Liver (tissue), 9 donors: Measurements from ENCODE around the gene LRP1-AS. TPM values are rescaled to one million over a fixed set of nuclear protein-coding genes. Genes with fewer than 3 reads are reported as not detected.

Source experiments
- DNase-seq: peaks from one replicate; pipeline ENCODE4 v3.0.0-alpha.2; 2017; ENCODE audit warnings: low spot score
- H3K27ac ChIP-seq, 2 donors: one replicate each; pipeline ENCODE4 v1.7.0; 2013; ENCODE audit warnings: inconsistent platforms in 2 of 2, low read length in 2 of 2, control low read depth in 1 of 2, low read depth in 1 of 2, mild to moderate bottlenecking in 1 of 2
- H3K27me3 ChIP-seq, 4 donors: one replicate each; pipeline versions ENCODE4 v1.6.1 to v1.7.0; 2013; ENCODE audit warnings: low read length in 3 of 4, inconsistent platforms in 1 of 4, mild to moderate bottlenecking in 1 of 4, moderate library complexity in 1 of 4; ENCODE audit not compliant: control insufficient read depth in 4 of 4, insufficient read depth in 4 of 4
- H3K36me3 ChIP-seq, 4 donors: one replicate each; pipeline versions ENCODE4 v1.6.1 to v1.7.0; 2013; ENCODE audit warnings: low read length in 3 of 4, mild to moderate bottlenecking in 3 of 4, low read depth in 1 of 4, moderate library complexity in 1 of 4; ENCODE audit not compliant: control insufficient read depth in 4 of 4, insufficient read depth in 3 of 4
- H3K4me1 ChIP-seq, 4 donors: one replicate each; pipeline versions ENCODE4 v1.6.1 to v1.7.0; 2013; ENCODE audit warnings: low read length in 3 of 4, mild to moderate bottlenecking in 3 of 4, moderate library complexity in 1 of 4; ENCODE audit not compliant: control insufficient read depth in 4 of 4, insufficient read depth in 4 of 4
- H3K4me3 ChIP-seq, 3 donors: one replicate each; pipeline versions ENCODE4 v1.6.1 to v1.7.0; 2013; ENCODE audit warnings: low read length in 3 of 3, control low read depth in 1 of 3, low read depth in 1 of 3, mild to moderate bottlenecking in 1 of 3
- H3K9ac ChIP-seq, 2 donors: one replicate each; pipeline ENCODE4 v1.7.0; 2013; ENCODE audit warnings: low read length in 2 of 2, mild to moderate bottlenecking in 2 of 2, moderate library complexity in 2 of 2, control low read depth in 1 of 2, low read depth in 1 of 2
- H3K9me3 ChIP-seq, 4 donors: one replicate each; pipeline versions ENCODE4 v1.6.1 to v1.7.0; 2013; ENCODE audit warnings: low read length in 3 of 4; ENCODE audit not compliant: control insufficient read depth in 4 of 4
- EGR1 ChIP-seq, 2 donors: IDR thresholded peaks; 2 replicates each; pipeline ENCODE4 v1.6.1; 2016 to 2018; ENCODE audit warnings: antibody characterized with exemption in 2 of 2, low read depth in 2 of 2
- FOXA1 ChIP-seq: IDR thresholded peaks from 2 replicates; pipeline ENCODE4 v1.6.1; 2016; ENCODE audit warnings: antibody characterized with exemption
- FOXA2 ChIP-seq: IDR thresholded peaks from 2 replicates; pipeline ENCODE4 v1.6.1; 2016; ENCODE audit warnings: antibody characterized with exemption
- HNF4A ChIP-seq, 2 donors: conservative IDR thresholded peaks; 2 replicates each; pipeline ENCODE4 v1.6.1; 2016; ENCODE audit warnings: antibody characterized with exemption in 2 of 2, mild to moderate bottlenecking in 2 of 2
- JUND ChIP-seq, 2 donors: IDR thresholded peaks; 2 replicates each; pipeline ENCODE4 v1.6.1; 2016; ENCODE audit warnings: antibody characterized with exemption in 2 of 2
- NR2F2 ChIP-seq: IDR thresholded peaks from 2 replicates; pipeline ENCODE4 v1.6.1; 2016; ENCODE audit warnings: antibody characterized with exemption
- RAD21 ChIP-seq, 2 donors: IDR thresholded peaks; 2 replicates each; pipeline ENCODE4 v1.6.1; 2016; ENCODE audit warnings: antibody characterized with exemption in 2 of 2, mild to moderate bottlenecking in 2 of 2
- RXRA ChIP-seq, 2 donors: IDR thresholded peaks; 2 replicates each; pipeline ENCODE4 v1.6.1; 2017 to 2018; ENCODE audit warnings: antibody characterized with exemption in 2 of 2, mild to moderate bottlenecking in 1 of 2
- SP1 ChIP-seq: IDR thresholded peaks from 2 replicates; pipeline ENCODE4 v1.6.1; 2018; ENCODE audit warnings: antibody characterized with exemption, mild to moderate bottlenecking
- TAF1 ChIP-seq: conservative IDR thresholded peaks from 2 replicates; pipeline ENCODE4 v1.6.1; 2016; ENCODE audit warnings: antibody characterized with exemption, mild to moderate bottlenecking
- YY1 ChIP-seq: IDR thresholded peaks from 2 replicates; pipeline ENCODE4 v1.6.1; 2016; ENCODE audit warnings: antibody characterized with exemption, mild to moderate bottlenecking
- WGBS: extraction: QIAGEN DNeasy Blood & Tissue Kit; methylation state at CpG from one replicate; pipeline ENCODE4 v1.1.7; 2013; 5-methylcytosine and 5-hydroxymethylcytosine counted together
- polyA plus RNA-seq, 2 donors: library from polyadenylated mRNA; stranded (reverse) in 1 of 2; unstranded in 1 of 2; fragments of 200-250 nt in 1 of 2; fragments of >200 nt in 1 of 2; fragmentation: Nextera tagmentation in 1 of 2; extraction: Ambion mirVana in 1 of 2; gene quantifications; one replicate each; pipeline versions ENCODE4 v1.2.1 to v1.2.3, GENCODE V29; 2013 to 2015
- total RNA-seq, 2 donors: library from RNA; depleted of rRNA; stranded (reverse); fragments of >200 nt; gene quantifications; one replicate each; pipeline ENCODE4 v1.2.3, GENCODE V29; 2014
- TF ChIP-seq, protein P1 (sequence below): fragments of 150-350 bp; IDR thresholded peaks from 2 replicates; pipeline ENCODE4 v1.5.1; 2017; ENCODE audit warnings: improper control_type of control experiment, low read depth, low read length; ENCODE audit not compliant: missing input control
- TF ChIP-seq, protein P2 (sequence below): IDR thresholded peaks from 2 replicates; pipeline ENCODE4 v1.6.1; 2016; ENCODE audit warnings: antibody characterized with exemption
- TF ChIP-seq, protein P3 (sequence below): IDR thresholded peaks from 2 replicates; pipeline ENCODE4 v1.6.1; 2016; ENCODE audit warnings: antibody characterized with exemption, mild to moderate bottlenecking
- TF ChIP-seq, protein P4 (sequence below): IDR thresholded peaks from 2 replicates; pipeline ENCODE4 v1.6.1; 2016; ENCODE audit warnings: antibody characterized with exemption
- donor health status: healthy.
- donor health status: healthy.
- donor health status: healthy.
- donor health status: healthy.
- donor health status: healthy.

LRP1-AS gene
- total and polyA plus RNA-seq, 4 donors, result not detected

DNA sequence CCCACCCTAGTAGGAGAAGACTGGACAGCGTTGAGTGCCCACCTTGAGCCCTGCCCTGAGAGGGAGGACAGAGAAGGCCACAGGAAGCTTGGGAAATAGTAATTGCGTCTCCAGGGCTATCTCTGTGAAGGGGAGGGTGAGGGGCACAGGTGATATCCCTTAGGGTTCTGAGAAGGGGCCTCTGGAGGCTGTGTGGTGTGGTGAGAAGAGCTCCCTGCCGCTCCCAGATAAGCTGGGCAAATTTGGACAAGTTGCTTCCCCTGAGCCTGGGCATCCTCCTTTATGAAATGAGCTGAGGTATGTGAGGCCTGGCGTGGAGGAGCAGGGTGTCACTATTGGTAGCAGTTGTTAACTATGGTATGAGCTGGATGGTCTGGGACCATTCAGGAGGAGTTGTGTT, 23.5 kb upstream of the LRP1-AS start (continued):
- TF ChIP-seq, protein P1, sequence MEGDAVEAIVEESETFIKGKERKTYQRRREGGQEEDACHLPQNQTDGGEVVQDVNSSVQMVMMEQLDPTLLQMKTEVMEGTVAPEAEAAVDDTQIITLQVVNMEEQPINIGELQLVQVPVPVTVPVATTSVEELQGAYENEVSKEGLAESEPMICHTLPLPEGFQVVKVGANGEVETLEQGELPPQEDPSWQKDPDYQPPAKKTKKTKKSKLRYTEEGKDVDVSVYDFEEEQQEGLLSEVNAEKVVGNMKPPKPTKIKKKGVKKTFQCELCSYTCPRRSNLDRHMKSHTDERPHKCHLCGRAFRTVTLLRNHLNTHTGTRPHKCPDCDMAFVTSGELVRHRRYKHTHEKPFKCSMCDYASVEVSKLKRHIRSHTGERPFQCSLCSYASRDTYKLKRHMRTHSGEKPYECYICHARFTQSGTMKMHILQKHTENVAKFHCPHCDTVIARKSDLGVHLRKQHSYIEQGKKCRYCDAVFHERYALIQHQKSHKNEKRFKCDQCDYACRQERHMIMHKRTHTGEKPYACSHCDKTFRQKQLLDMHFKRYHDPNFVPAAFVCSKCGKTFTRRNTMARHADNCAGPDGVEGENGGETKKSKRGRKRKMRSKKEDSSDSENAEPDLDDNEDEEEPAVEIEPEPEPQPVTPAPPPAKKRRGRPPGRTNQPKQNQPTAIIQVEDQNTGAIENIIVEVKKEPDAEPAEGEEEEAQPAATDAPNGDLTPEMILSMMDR, result no peak
- TF ChIP-seq, protein P2, sequence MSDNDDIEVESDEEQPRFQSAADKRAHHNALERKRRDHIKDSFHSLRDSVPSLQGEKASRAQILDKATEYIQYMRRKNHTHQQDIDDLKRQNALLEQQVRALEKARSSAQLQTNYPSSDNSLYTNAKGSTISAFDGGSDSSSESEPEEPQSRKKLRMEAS, result no peak
- no peak for TF ChIP-seq EGR1 (IDR thresholded peaks at IDR 0.05; ENCODE audit: low read depth in 2 of 2)

DNA sequence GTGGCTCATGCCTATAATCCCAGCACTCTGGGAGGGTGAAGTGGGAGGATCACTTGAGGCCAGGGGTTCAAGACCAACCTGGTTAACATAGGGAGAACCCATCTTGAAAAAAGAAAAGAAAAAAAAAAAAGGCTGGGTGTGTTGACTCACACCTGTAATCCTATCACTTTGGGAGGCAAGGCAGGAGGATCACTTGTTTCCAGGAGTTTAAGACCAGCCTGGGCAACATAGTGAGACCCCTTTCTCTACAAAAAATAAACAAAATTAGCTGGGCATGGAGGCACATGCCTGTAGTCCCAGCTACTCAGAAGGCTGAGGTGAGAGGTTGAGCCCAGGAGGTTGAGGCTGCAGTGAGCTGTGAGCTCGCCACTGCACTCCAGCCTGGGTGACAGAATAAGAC, 23.0 kb upstream of the LRP1-AS start:
- Histone ChIP-seq H3K4me1 (no peaks in the 10 kb centered on the region), H3K27ac (no peak overlapping the region), H3K9ac (no peak overlapping the region), H3K36me3 (peaks cover 28 to 89% (median 50%) of the 10 kb centered on the region in 4 donors), H3K27me3 (no peaks in the 10 kb centered on the region), H3K4me3 (no peak overlapping the region), H3K9me3 (no peaks in the 10 kb centered on the region)
- TF ChIP-seq EGR1 (IDR thresholded peaks at IDR 0.05; ENCODE audit: low read depth in 2 of 2) (no peak), JUND (IDR thresholded peaks at IDR 0.05) (no peak), RXRA (IDR thresholded peaks at IDR 0.05) (no peak), YY1 (no peak), HNF4A (conservative IDR thresholded peaks at IDR 0.05) (no peak), FOXA2 (no peak), TAF1 (no peak), FOXA1 (no peak), RAD21 (IDR thresholded peaks at IDR 0.05) (no peak), SP1 (no peak), NR2F2 (no peak)
- TF ChIP-seq, protein P2, result no peak
- TF ChIP-seq, protein P3, sequence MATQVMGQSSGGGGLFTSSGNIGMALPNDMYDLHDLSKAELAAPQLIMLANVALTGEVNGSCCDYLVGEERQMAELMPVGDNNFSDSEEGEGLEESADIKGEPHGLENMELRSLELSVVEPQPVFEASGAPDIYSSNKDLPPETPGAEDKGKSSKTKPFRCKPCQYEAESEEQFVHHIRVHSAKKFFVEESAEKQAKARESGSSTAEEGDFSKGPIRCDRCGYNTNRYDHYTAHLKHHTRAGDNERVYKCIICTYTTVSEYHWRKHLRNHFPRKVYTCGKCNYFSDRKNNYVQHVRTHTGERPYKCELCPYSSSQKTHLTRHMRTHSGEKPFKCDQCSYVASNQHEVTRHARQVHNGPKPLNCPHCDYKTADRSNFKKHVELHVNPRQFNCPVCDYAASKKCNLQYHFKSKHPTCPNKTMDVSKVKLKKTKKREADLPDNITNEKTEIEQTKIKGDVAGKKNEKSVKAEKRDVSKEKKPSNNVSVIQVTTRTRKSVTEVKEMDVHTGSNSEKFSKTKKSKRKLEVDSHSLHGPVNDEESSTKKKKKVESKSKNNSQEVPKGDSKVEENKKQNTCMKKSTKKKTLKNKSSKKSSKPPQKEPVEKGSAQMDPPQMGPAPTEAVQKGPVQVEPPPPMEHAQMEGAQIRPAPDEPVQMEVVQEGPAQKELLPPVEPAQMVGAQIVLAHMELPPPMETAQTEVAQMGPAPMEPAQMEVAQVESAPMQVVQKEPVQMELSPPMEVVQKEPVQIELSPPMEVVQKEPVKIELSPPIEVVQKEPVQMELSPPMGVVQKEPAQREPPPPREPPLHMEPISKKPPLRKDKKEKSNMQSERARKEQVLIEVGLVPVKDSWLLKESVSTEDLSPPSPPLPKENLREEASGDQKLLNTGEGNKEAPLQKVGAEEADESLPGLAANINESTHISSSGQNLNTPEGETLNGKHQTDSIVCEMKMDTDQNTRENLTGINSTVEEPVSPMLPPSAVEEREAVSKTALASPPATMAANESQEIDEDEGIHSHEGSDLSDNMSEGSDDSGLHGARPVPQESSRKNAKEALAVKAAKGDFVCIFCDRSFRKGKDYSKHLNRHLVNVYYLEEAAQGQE, result no peak
- TF ChIP-seq, protein P4, sequence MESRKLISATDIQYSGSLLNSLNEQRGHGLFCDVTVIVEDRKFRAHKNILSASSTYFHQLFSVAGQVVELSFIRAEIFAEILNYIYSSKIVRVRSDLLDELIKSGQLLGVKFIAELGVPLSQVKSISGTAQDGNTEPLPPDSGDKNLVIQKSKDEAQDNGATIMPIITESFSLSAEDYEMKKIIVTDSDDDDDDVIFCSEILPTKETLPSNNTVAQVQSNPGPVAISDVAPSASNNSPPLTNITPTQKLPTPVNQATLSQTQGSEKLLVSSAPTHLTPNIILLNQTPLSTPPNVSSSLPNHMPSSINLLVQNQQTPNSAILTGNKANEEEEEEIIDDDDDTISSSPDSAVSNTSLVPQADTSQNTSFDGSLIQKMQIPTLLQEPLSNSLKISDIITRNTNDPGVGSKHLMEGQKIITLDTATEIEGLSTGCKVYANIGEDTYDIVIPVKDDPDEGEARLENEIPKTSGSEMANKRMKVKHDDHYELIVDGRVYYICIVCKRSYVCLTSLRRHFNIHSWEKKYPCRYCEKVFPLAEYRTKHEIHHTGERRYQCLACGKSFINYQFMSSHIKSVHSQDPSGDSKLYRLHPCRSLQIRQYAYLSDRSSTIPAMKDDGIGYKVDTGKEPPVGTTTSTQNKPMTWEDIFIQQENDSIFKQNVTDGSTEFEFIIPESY, result no peak
- TF ChIP-seq, protein P1, result no peak
- 85% methylated on average over 1 of the region's 1 CpG for WGBS
- no peak for DNase-seq
